HG02610 (cell line): ENCODE measurements around the gene LMO3.
"Not testable (repeated sequence)": the region's sequence is repeated elsewhere in the genome, so short reads cannot be mapped to it uniquely, and the experiment has no call there.

Source experiments
- ATAC-seq: cut with Tn5 transposase; IDR thresholded peaks from one replicate; pipeline ENCODE4 v1.9.1; 2021; ENCODE audit warnings: mild to moderate bottlenecking, moderate library complexity; ENCODE audit not compliant: unreplicated experiment

Gene LMO3

DNA sequence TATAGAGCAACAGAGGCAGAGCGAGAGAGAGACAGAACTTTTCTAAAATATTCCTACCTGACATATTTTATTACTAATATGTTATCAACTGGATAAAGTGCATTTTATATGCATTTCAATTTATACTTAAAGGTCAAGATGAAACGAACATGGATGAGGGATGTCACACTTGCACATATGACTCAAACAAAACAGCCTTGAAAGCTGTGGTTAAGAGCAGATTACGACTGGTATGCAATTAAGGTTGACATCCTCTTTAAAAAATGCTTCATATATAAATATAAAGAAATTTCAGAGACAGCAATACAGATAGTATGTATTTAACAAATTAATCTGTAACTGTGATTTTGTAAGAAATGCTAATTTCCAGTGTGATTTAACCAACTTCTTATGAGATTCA lies 52.5 kb downstream of the LMO3 start:
- no peak for ATAC-seq

DNA sequence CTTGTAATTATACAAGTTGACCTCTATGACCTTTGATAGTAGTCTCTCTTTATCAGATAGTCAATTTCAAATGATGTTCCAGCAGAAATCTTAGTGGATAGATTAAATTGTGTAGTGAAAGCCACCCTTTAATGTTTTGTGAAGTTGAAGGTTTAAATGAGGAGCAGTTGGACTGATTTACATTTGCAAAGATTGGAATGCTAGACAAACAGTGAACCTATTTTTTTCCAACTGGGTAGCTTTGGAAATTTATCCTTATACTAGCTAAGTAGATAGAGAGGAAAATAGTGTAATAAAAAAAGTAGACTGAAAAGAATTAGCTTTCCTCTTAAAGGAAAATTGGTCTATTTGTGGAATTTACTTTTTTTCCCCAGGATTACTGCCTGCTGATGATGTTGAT lies 53.7 kb downstream of the LMO3 start:
- ATAC-seq = no peak

DNA sequence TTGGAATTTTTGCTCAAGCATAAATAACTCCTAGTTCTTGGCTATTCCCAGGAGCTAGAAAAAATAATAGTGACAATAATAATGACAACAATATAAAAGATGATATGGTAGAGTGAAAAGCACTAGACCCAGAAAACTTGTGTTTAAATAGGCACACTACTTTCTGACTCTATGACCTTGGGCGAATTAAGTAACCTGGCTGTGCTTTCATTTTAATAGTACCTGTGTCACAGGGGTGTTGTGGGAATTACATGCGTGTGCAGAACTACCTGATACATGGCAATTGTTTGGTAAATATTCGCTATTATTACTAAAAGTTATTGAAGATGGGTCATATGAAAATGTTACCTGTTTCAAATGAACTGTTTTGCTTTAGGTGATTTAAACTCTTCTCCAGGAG lies 60.1 kb downstream of the LMO3 start:
- no peak for ATAC-seq

DNA sequence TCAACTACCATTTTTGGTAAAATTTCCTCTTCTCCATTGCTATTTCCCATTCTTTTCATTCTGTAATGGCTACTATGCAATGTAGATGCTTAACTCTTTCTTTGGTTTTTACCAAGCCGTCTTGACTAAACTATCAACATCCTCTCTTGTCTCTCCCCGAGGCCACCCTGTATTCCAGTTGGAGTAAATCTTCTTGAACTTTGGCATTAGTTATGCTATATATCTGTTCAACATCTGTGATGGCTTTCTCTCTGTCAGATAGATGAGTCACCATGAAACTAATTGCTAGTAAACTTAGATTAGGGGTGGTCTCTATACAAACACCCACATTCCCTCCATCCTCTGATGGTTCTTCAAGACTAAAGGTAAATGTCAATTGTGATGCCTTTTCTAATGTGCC lies 63.4 kb downstream of the LMO3 start:
- no peak for ATAC-seq

DNA sequence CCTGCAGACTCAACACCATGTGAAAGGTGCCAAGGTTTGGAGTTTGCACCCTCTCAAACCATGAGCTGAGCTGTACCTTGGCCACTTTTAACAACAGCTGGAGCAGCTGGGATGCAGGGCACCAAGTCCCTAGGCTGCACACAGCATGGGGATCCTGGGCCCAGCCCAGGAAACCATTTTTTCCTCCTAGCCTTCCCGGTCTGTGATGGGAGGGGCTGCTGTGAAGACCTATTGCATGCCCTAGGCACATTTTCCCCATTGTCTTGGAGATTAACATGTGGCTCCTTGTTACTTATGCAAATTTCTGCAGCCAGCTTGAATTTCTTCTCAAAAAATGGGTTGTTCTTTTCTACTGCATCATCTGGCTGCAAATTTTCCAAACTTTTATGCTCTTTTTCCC lies 68.3 kb downstream of the LMO3 start:
- ATAC-seq = not testable (repeated sequence)

DNA sequence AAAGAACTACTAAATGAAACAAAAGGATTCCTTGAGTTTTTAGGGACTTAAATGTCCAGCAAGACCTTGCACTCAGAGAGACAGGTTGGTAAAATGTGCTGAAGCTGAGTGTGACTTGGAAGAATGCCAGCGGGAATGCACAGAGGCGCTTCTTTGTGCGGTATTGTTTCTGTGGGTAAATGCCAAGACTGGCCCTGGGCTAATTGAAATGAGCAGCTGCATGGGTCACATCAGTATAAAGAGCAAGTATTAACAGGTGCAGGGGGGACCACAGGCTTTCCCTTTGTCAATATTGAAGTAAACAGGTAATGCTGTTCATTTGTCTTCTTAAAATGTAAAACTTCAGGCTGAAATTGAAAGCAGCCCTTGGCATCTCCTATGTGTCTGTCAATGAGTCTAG lies 74.3 kb downstream of the LMO3 start:
- no peak for ATAC-seq

DNA sequence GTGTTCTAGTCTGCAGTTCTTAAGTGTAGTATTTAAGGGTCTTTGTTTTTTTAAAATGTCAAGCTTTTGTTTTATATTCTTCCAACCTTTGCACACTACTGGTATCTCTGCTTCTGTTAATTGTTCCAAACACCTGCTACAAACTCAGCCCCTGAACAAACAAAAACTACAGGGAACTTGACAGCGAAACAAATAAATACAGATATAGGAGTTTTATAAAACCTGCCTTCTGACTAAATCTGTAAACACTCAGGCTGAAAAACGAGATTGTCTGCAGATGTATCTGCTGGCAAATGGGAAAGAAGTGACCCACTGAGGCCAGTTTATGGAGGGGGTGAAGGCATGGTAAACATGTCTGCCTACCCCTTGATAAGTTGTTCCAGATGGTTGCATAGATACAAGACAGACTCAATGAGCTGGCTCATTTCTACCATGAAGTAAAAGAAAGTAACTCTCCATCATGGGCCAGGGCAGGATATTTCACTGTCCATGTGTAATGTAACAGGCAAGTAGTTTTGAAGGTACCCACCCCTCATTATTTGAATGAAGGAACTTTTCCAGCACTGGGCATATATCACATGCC lies 75.6 kb downstream of the LMO3 start:
- ATAC-seq = no peak

DNA sequence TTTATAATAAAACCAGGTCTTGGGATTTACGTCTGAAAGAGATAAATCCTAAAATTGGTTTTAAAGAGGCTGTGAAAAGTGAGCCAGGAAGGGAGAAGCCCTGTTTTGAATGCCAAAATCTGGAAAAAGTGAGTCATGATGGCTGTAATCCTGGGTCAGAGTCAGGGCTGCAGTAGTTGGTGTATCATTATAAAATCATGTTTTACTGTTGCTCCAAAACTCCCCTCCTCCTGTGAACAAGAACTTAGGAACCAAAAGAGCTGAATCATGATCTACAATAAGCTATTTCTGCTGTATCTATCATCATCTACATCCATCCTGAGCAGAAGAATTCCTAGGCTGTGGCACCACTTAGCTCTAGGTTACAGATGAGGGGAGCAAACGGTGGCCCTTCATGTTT lies 79.3 kb downstream of the LMO3 start:
- ATAC-seq = no peak

DNA sequence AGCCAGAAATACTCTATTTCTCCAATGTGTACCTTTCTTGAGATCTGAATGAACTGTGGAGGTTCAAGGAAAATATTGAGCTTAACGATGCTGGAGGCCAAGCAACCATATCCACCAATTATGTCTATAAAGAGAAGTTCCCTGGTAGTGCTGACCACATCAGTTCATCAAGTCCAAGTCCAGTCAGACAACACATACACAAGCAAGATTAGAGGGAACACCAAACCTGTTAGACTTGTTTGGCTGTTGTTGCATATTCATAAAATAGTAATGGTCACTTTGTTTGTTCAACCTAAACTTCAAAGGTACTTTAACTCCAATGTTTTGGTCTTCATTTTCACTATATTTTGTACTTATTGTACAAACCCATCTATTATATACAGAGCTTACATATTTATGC lies 81.6 kb downstream of the LMO3 start:
- ATAC-seq = no peak

DNA sequence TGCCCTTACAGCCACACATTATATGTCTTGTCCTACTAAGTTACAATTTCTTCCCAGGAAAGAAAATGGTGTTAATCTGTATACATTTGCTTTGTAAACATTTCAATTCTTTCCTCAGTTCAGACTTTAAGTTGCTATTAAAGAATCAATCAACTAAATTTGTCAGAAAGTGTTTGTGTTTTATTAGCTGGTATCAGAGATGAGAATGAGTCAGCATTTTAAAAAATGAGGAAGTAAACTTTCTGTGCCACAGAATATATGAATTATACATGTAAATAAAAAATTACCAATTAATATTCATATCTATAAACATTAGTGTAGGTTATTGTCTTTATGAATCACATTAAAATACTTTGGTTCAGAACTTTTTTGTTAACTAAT lies 82.0 kb downstream of the LMO3 start:
- ATAC-seq = no peak

DNA sequence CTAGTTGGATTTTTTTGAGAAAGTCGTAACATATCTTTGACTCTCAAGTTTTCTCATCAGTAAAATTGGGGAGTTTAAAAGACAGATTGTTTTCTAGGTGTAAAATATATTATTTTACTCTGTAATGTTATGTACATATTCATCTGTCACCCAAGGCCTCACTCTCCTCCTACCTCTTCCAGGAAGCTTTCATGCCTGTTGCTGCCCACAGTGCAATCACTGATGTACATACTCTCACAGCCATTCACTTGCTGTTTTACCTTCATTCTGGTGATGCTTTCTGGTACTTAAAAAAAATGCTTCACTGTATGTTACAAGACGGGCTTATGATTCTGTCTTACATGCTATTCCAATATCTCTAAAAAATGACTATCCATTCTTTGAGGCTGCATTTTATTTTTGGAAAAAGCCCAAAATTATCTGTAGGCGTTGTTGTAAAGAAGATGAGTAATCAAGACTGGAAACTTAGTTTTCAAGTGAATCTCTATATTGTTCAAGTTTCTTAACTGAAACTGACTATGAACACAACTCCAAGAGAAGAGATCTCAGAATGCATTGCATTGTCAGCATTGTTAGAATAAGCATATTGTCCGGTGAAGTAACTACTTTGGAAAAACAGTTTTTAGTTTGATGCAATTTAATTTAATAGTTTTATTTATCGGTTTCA lies 82.5 kb downstream of the LMO3 start:
- ATAC-seq = no peak

DNA sequence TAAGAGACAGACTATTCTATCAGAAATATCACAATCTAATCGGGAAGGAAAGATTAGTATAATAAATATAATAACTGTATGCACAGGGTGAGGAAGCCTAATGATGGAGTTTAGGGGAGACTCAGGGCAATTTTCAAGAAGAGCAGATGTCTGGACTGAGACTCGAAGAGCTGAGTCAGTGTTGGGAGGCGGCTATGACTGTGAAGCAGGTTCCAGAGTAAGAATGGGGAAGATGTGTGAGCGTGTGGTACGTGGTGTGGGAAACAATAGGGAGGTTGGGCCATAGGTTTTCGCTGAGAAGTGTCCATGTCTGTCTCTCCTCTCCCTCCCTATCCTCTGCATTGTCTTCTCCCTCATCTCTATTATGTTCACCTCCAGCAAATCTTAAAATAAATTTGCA lies 85.6 kb downstream of the LMO3 start:
- ATAC-seq = peak; percentile 47

DNA sequence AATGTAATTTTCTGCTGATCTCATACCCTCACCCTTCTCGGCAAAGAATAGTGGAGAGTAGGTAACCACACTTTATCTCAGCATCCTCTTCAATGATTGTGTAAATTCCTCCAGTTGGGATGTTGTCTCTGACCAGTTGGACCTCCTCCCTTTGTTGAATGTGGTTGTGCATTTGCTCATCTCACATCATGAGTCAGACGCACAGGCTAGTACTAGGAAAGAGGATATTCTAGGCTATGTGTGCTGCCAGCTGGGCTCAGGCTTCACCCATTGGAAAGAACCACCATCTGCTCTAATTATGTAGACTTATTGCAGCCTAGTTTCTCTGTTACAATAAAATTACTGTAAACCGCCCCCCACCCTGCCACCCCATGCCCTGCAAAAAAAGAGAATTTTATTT lies 90.3 kb downstream of the LMO3 start:
- no peak for ATAC-seq

DNA sequence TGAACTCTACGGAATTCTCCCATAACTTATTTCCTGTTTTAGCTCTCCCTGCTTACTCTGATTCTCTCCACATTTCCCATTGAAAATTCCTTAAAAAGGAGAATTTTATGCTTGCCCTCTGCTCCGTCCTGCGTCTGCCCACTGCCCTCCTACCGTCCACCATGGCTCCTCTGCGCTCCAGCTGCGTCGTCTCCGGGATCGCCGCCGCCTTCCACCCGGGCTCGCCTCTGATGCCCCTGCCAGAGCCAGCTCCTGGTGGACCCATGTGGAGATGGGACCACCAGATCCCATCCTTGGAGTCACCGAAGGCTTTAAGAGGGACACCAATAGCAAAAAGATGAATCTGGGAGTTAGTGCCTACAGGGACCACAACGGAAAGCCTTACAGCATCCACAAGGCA lies 92.7 kb downstream of the LMO3 start:
- ATAC-seq = no peak

DNA sequence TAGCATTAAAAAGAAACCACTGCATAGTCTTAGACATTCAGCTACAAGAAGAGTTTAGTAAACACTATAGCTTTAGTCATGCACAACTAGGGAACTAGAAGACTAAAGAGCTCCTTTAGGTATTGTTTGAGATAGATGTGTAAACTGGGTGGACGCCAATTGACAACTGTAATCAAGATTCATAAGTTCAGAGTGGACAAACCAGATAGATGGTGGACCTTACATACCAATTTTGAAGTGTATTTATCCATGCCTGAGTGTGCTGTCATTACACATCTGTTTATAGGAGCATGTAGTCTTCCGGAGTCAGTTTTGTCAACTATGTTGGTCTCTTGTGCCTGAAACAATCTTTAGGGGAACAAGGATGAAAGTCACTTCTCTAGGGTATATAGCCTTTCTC lies 96.6 kb downstream of the LMO3 start:
- ATAC-seq = no peak

DNA sequence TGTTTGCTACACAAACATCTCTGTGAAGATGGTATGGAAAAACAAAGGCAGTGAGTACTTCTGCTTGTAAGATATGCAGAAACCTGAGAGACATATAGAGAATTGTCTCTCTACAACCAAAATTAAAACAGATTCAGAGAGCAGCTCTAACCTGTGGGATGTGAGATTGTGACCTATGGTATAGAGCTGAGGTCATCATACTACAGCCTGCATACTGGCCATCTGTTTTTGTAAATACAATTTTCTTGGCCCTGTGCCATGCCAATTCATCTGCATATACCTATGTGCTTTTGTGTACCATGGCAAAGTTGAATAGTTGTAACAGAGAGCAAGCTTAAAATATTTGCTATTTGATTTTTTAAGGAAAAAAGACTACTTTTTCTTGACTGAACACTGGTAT lies 99.6 kb downstream of the LMO3 start:
- ATAC-seq = no peak

DNA sequence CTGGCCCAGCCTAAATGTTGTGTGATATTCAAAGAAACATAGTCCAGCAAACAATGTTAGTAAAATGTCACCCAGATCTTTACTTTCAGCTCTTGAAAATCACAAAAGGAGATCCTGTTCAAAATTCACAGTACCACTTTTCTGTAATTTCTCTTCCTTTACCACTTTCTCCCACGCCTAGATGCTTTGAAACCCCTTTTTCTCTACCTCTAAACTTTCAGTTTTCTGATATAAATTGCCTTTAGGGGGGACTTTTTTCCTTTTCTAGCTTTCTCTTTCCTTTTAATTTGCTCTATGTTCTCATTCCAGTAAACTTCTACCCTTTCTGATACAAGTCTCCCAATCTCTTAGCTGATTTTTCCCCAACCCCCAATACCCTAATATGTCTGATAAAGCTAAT lies 101.8 kb downstream of the LMO3 start:
- no peak for ATAC-seq

DNA sequence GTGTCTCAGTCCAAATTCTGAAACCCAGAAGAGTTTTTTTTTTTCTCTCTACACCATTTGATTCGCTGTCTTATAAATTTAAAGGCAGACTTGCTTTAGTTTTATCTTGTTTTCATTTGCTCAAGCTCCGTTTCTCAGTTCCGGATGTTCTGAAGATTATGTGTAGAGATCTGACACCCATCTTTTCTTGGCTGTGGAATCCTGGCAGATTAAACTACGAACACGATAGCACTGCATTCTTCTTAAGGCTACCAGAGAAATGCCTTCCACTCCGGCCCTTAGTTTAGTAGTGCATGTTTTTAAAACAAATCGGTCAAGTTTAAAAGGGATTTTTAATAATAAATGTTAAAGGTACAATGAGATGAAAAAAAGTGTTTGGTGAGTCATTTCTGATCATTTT lies 106.4 kb downstream of the LMO3 start:
- no peak for ATAC-seq
